ENCODE data around the gene DRGX.

The DRGX gene

GRCh38 chr10:49393301-49393700 is 2.6 kb downstream of the DRGX start:
- H3K27me3 ChIP-seq (replicated peaks; ENCODE audit: control insufficient read depth, insufficient read depth, low read length), result peaks cover 2% of the 10 kb centered on the region; the same call in 1 of the 2 replicates
- no peak for TF ChIP-seq CTCF (IDR thresholded peaks at IDR 0.05; ENCODE audit: insufficient read depth, low read length, poor library complexity, severe bottlenecking)
- H3K36me3 ChIP-seq (ENCODE audit: control insufficient read depth, insufficient read depth, low read length), result no peaks in the 10 kb centered on the region
- no peak overlapping the region for H3K4me3 ChIP-seq (replicated peaks; ENCODE audit: low read depth, low read length)
- no peak for DNase-seq (ENCODE audit: extremely low read depth, insufficient read length)

GRCh38 chr10:49389361-49389933 is 6.4 kb downstream of the DRGX start:
- DNase-seq (ENCODE audit: extremely low read depth, insufficient read length), result no peak
- H3K27me3 ChIP-seq (replicated peaks; ENCODE audit: control insufficient read depth, insufficient read depth, low read length), result peaks cover 3% of the 10 kb centered on the region; the same call in 1 of the 2 replicates
- no peak overlapping the region for H3K4me3 ChIP-seq (replicated peaks; ENCODE audit: low read depth, low read length)
- no peaks in the 10 kb centered on the region for H3K36me3 ChIP-seq (ENCODE audit: control insufficient read depth, insufficient read depth, low read length)
- no peak for TF ChIP-seq CTCF (IDR thresholded peaks at IDR 0.05; ENCODE audit: insufficient read depth, low read length, poor library complexity, severe bottlenecking)

GRCh38 chr10:49388161-49388560 is 7.7 kb downstream of the DRGX start:
- no peak overlapping the region for H3K4me3 ChIP-seq (replicated peaks; ENCODE audit: low read depth, low read length)
- no peak for DNase-seq (ENCODE audit: extremely low read depth, insufficient read length)
- TF ChIP-seq CTCF (IDR thresholded peaks at IDR 0.05; ENCODE audit: insufficient read depth, low read length, poor library complexity, severe bottlenecking), result no peak
- H3K27me3 ChIP-seq (replicated peaks; ENCODE audit: control insufficient read depth, insufficient read depth, low read length), result peaks cover 3% of the 10 kb centered on the region; the same call in 1 of the 2 replicates
- no peaks in the 10 kb centered on the region for H3K36me3 ChIP-seq (ENCODE audit: control insufficient read depth, insufficient read depth, low read length)

- Histone ChIP-seq H3K36me3 (ENCODE audit: control insufficient read depth, insufficient read depth, low read length) (no peaks in the 10 kb centered on the region), H3K4me3 (replicated peaks; ENCODE audit: low read depth, low read length) (no peak overlapping the region), H3K27me3 (replicated peaks; ENCODE audit: control insufficient read depth, insufficient read depth, low read length) (peaks cover 3% of the 10 kb centered on the region; the same call in 1 of the 2 replicates)
- no peak for DNase-seq (ENCODE audit: extremely low read depth, insufficient read length)
- TF ChIP-seq CTCF (IDR thresholded peaks at IDR 0.05; ENCODE audit: insufficient read depth, low read length, poor library complexity, severe bottlenecking), result no peak
Measured at GRCh38 chr10:49387071-49387470, 8.8 kb downstream of the DRGX start.

DNA sequence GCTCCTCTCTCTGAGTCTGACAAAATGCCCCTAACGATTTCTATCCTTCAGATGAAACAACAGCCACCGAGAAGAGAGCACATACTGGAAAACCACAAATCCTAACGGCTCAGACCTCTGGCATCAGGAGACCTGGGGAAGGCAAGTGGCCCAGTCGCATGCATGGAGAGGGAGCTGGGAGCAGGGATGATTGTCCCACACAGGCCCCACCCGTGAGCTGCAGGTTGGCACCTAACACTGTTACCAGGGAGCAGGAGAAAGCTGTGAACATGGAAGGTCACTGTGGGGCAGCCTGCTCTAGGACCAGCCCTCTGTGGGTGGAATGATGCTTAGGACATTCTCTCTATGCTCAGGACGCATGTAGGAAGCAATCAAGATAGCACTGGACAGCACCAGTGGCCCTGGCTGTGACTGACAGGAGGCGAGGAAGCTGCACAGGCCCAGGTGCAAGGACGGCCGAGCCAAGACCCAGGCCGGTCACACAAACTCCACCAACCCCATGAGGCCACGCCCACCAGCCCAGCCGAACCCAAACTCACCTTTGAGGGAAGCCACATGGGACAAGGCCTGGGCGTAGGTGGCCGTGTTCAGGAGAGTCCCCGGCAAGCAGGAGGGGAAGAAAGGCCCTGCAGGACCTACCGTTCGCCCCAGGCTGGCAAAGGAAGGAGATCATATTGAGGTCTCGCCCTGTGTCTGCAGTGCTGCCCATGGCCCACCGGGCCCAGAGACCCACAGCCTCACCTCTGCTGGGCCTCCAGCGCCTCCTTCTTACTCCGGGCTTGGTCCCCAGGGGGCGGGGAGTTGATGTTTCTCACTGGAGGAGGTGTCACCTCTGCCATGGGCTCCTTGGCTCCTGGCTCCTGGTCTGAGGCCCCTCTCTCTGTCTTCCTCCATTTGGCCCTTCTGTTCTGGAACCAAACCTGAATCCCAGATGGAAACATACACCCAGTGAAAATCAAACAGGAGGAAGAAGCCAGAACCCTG is 9.7 kb downstream of the DRGX start:
- Histone ChIP-seq H3K4me3 (replicated peaks; ENCODE audit: low read depth, low read length) (no peak overlapping the region), H3K36me3 (ENCODE audit: control insufficient read depth, insufficient read depth, low read length) (no peaks in the 10 kb centered on the region), H3K27me3 (replicated peaks; ENCODE audit: control insufficient read depth, insufficient read depth, low read length) (peaks cover 3% of the 10 kb centered on the region; the same call in 1 of the 2 replicates)
- DNase-seq (ENCODE audit: extremely low read depth, insufficient read length), result no peak
- no peak for TF ChIP-seq CTCF (IDR thresholded peaks at IDR 0.05; ENCODE audit: insufficient read depth, low read length, poor library complexity, severe bottlenecking)
